Measurements from ENCODE around the gene NUSAP1. TPM values are rescaled to one million over a fixed set of nuclear protein-coding genes. Genes with fewer than 3 reads are reported as not detected.

NUSAP1 gene
- total RNA-seq, 4 donors from 2014 or later, result 11.1 to 19.0 (median 15.9) TPM

DNA sequence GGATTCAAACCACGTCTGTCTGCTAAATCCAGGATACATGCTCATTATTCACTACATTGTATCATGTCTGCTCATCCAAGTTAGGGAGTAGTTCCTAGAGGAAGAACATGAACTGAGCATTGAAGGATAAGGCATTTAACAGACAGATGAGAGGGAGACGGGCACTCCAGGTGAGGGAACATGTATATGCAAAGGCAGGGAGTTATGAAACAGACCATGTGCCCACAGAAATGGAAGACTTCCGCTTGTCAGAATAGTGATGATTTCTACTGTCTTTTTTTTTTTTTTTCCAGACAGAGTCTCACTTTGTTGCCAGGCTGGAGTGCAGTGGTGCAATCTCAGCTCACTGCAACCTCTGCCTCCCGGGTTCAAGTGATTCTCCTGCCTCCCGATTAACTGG, 74.7 kb downstream of the NUSAP1 start:
- H3K27me3 ChIP-seq, result no peaks in the 10 kb centered on the region
- WGBS, result 74% methylated on average over 5 of the region's 5 CpGs
- H3K4me3 ChIP-seq, result no peak overlapping the region
- no peak for DNase-seq (ENCODE audit: low spot score in 2 of 2)
- H3K4me1 ChIP-seq, result peaks cover 3% of the 10 kb centered on the region
- H3K36me3 ChIP-seq, result no peaks in the 10 kb centered on the region
- H3K9me3 ChIP-seq, result no peaks in the 10 kb centered on the region
- no peak overlapping the region for H3K27ac ChIP-seq
- no peak for TF ChIP-seq EP300 (IDR thresholded peaks at IDR 0.05)
- TF ChIP-seq, protein P1, sequence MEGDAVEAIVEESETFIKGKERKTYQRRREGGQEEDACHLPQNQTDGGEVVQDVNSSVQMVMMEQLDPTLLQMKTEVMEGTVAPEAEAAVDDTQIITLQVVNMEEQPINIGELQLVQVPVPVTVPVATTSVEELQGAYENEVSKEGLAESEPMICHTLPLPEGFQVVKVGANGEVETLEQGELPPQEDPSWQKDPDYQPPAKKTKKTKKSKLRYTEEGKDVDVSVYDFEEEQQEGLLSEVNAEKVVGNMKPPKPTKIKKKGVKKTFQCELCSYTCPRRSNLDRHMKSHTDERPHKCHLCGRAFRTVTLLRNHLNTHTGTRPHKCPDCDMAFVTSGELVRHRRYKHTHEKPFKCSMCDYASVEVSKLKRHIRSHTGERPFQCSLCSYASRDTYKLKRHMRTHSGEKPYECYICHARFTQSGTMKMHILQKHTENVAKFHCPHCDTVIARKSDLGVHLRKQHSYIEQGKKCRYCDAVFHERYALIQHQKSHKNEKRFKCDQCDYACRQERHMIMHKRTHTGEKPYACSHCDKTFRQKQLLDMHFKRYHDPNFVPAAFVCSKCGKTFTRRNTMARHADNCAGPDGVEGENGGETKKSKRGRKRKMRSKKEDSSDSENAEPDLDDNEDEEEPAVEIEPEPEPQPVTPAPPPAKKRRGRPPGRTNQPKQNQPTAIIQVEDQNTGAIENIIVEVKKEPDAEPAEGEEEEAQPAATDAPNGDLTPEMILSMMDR (IDR thresholded peaks at IDR 0.05), result no peak
- TF ChIP-seq POLR2A (IDR thresholded peaks at IDR 0.05), result no peak
- TF ChIP-seq POLR2AphosphoS5 (IDR thresholded peaks at IDR 0.05), result no peak

DNA sequence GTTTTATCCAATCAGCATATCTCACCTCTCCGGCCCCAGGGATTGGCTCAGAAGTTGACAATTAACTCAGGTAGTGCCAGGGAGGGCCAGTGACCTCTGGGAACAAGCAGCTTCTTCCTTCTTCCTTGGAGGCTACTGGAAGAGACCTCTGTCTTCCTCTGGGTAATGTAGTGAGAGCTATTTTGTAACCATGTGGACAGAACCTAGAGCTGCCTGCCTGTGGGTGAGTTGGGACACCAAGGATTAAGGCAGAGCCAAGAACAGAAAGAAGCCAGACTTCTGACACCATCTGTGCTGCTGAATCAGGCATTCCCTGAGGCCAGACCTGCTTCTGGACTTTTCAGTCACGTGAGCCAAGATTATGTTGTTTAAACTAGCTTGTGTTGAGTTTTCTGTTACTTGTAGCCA, 75.6 kb downstream of the NUSAP1 start:
- DNase-seq (ENCODE audit: low spot score in 2 of 2), result no peak
- Histone ChIP-seq H3K9me3 (no peaks in the 10 kb centered on the region), H3K4me3 (no peak overlapping the region), H3K36me3 (no peaks in the 10 kb centered on the region), H3K27me3 (no peaks in the 10 kb centered on the region), H3K27ac (no peak overlapping the region), H3K4me1 (no peaks in the 10 kb centered on the region)
- WGBS, result 41% methylated on average over 2 of the region's 2 CpGs
- no peak for TF ChIP-seq POLR2A (IDR thresholded peaks at IDR 0.05)
- no peak for TF ChIP-seq POLR2AphosphoS5 (IDR thresholded peaks at IDR 0.05)
- no peak for TF ChIP-seq EP300 (IDR thresholded peaks at IDR 0.05)
- TF ChIP-seq, protein P1 (IDR thresholded peaks at IDR 0.05), result no peak

DNA sequence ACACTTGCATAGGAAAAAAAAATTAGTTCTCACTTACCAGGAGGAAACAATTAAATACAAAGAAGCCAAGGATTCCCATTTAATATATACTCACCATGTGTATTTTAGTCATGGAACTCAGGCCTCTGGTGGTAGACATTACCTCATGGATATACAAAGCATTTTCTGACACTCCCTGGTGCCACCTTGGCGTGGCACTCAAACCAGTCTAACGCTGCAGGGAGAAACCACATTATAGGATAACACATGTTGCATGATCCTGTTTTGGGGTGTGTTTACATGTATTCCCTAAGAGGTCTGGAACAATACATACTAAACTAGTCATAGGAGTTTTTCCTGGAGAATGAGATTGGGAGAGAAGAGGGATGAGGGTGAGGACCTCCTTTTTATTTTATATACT, 78.3 kb downstream of the NUSAP1 start:
- H3K4me3 ChIP-seq, result no peak overlapping the region
- H3K27ac ChIP-seq, result peak overlapping the region; percentile 47
- no peak for DNase-seq (ENCODE audit: low spot score in 2 of 2)
- H3K4me1 ChIP-seq, result peaks cover 4% of the 10 kb centered on the region
- TF ChIP-seq, protein P1 (IDR thresholded peaks at IDR 0.05), result no peak
- TF ChIP-seq POLR2AphosphoS5 (IDR thresholded peaks at IDR 0.05) (no peak), EP300 (IDR thresholded peaks at IDR 0.05) (no peak), POLR2A (IDR thresholded peaks at IDR 0.05) (no peak)
- H3K36me3 ChIP-seq, result no peaks in the 10 kb centered on the region
- no peaks in the 10 kb centered on the region for H3K9me3 ChIP-seq
- no peaks in the 10 kb centered on the region for H3K27me3 ChIP-seq
- 66% methylated on average over 2 of the region's 2 CpGs for WGBS

- no peak for DNase-seq (ENCODE audit: low spot score in 2 of 2)
- no peak overlapping the region for H3K27ac ChIP-seq
- WGBS, result 81% methylated on average over 3 of the region's 3 CpGs
- H3K4me1 ChIP-seq, result peaks cover 8% of the 10 kb centered on the region
- H3K4me3 ChIP-seq, result no peak overlapping the region
- no peak for TF ChIP-seq POLR2A (IDR thresholded peaks at IDR 0.05)
- TF ChIP-seq, protein P1 (IDR thresholded peaks at IDR 0.05), result no peak
- no peak for TF ChIP-seq POLR2AphosphoS5 (IDR thresholded peaks at IDR 0.05)
- no peak for TF ChIP-seq EP300 (IDR thresholded peaks at IDR 0.05)
- no peaks in the 10 kb centered on the region for H3K9me3 ChIP-seq
- H3K36me3 ChIP-seq, result no peaks in the 10 kb centered on the region
- H3K27me3 ChIP-seq, result no peaks in the 10 kb centered on the region
Measured at GRCh38 chr15:41411441-41411840, 78.8 kb downstream of the NUSAP1 start.

GRCh38 chr15:41416128-41416741, 83.6 kb downstream of the NUSAP1 start:
- H3K27ac ChIP-seq, result peak overlapping the region; percentile 85
- DNase-seq (ENCODE audit: low spot score in 2 of 2), result no peak
- peak overlapping the region; percentile 89 for H3K4me3 ChIP-seq
- 32% methylated on average over 20 of the region's 20 CpGs for WGBS
- H3K9me3 ChIP-seq, result no peaks in the 10 kb centered on the region
- peaks cover 40% of the 10 kb centered on the region for H3K4me1 ChIP-seq
- no peaks in the 10 kb centered on the region for H3K36me3 ChIP-seq
- no peaks in the 10 kb centered on the region for H3K27me3 ChIP-seq
- TF ChIP-seq POLR2A (IDR thresholded peaks at IDR 0.05) (no peak), EP300 (IDR thresholded peaks at IDR 0.05) (no peak), POLR2AphosphoS5 (IDR thresholded peaks at IDR 0.05) (no peak)
- TF ChIP-seq, protein P1 (IDR thresholded peaks at IDR 0.05), result no peak
